ENCODE measurements around the gene AIDA.

The AIDA gene

GRCh38 chr1:222657899-222658298, 54.4 kb downstream of the AIDA start:
- Histone ChIP-seq H3K4me3 (ENCODE audit: low read depth, low read length) (no peak overlapping the region), H3K9ac (ENCODE audit: low read depth, low read length) (no peak overlapping the region), H3K36me3 (ENCODE audit: control insufficient read depth, insufficient read depth, low read length) (peaks cover 6% of the 10 kb centered on the region), H3K4me1 (ENCODE audit: control insufficient read depth, insufficient read depth, low read length) (no peaks in the 10 kb centered on the region), H3K9me3 (ENCODE audit: control insufficient read depth, insufficient read depth, low read length) (no peaks in the 10 kb centered on the region), H3K27me3 (ENCODE audit: control insufficient read depth, insufficient read depth, low read length) (no peaks in the 10 kb centered on the region)

- no peak overlapping the region for H3K9ac ChIP-seq (ENCODE audit: low read depth, low read length)
- no peaks in the 10 kb centered on the region for H3K4me1 ChIP-seq (ENCODE audit: control insufficient read depth, insufficient read depth, low read length)
- H3K27me3 ChIP-seq (ENCODE audit: control insufficient read depth, insufficient read depth, low read length): no peaks in the 10 kb centered on the region
- H3K9me3 ChIP-seq (ENCODE audit: control insufficient read depth, insufficient read depth, low read length): no peaks in the 10 kb centered on the region
- no peak overlapping the region for H3K4me3 ChIP-seq (ENCODE audit: low read depth, low read length)
- H3K36me3 ChIP-seq (ENCODE audit: control insufficient read depth, insufficient read depth, low read length): peaks cover 3% of the 10 kb centered on the region
Observed at GRCh38 chr1:222656391-222657155, 55.7 kb downstream of the AIDA start.

- H3K9ac ChIP-seq (ENCODE audit: low read depth, low read length): no peak overlapping the region
- H3K4me3 ChIP-seq (ENCODE audit: low read depth, low read length): no peak overlapping the region
- peaks cover 3% of the 10 kb centered on the region for H3K36me3 ChIP-seq (ENCODE audit: control insufficient read depth, insufficient read depth, low read length)
- no peaks in the 10 kb centered on the region for H3K4me1 ChIP-seq (ENCODE audit: control insufficient read depth, insufficient read depth, low read length)
- no peaks in the 10 kb centered on the region for H3K9me3 ChIP-seq (ENCODE audit: control insufficient read depth, insufficient read depth, low read length)
- H3K27me3 ChIP-seq (ENCODE audit: control insufficient read depth, insufficient read depth, low read length): no peaks in the 10 kb centered on the region
Observed at GRCh38 chr1:222654849-222655248, 57.4 kb downstream of the AIDA start.

DNA sequence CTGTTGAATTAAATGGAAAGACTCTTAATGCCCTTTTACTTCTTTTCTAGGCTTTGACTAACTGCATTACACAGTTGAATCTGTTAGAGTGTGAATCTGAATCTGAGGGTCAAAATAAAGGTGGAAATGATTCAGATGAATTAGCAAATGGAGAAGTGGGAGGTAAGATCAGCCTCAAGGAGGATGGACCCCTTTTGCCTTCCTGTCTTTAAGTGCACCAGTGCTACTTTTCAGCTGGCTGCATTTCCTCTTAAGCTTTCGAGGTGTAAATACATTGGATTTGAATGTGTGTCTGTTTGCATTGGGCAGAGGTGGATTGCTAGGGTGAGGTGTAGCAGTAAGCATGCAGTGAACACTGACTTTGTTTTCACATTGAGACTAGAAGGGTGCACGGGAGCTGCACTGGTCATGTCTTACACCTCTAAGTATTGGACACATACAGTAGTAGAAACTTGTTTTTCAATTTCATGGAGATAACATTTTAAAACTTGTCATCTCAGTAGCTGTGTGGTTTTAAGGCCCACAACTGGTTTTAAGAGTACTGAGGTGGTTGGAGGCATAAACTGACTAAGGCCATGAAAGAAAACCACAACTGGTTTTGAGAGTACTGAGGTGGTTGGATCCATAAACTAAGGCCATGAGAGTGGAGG, 59.0 kb downstream of the AIDA start:
- no peaks in the 10 kb centered on the region for H3K4me1 ChIP-seq (ENCODE audit: control insufficient read depth, insufficient read depth, low read length)
- no peak overlapping the region for H3K4me3 ChIP-seq (ENCODE audit: low read depth, low read length)
- peaks cover 3% of the 10 kb centered on the region for H3K36me3 ChIP-seq (ENCODE audit: control insufficient read depth, insufficient read depth, low read length)
- H3K9ac ChIP-seq (ENCODE audit: low read depth, low read length): no peak overlapping the region
- no peaks in the 10 kb centered on the region for H3K27me3 ChIP-seq (ENCODE audit: control insufficient read depth, insufficient read depth, low read length)
- H3K9me3 ChIP-seq (ENCODE audit: control insufficient read depth, insufficient read depth, low read length): no peaks in the 10 kb centered on the region

DNA sequence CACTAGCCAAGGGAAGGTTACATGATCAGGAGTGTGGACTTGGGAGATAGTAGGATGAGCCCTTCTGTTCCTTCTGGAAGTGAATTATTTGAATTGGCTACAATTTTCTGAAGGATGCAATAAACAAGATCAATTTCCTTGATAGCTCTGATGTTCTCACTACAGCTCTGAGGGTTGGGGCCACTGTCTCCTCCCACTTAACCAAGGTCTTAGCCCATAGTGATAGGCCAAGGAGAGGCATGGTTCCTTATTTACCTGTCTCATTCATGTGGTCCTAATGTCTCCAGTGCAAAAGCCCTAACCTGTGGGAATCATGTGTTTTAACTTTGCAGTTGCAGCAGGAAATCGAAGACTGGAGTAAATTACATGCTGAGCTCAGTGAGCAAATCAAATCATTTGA, 59.6 kb downstream of the AIDA start:
- Histone ChIP-seq H3K27me3 (ENCODE audit: control insufficient read depth, insufficient read depth, low read length) (no peaks in the 10 kb centered on the region), H3K9me3 (ENCODE audit: control insufficient read depth, insufficient read depth, low read length) (no peaks in the 10 kb centered on the region), H3K4me1 (ENCODE audit: control insufficient read depth, insufficient read depth, low read length) (no peaks in the 10 kb centered on the region), H3K9ac (ENCODE audit: low read depth, low read length) (no peak overlapping the region), H3K36me3 (ENCODE audit: control insufficient read depth, insufficient read depth, low read length) (peaks cover 3% of the 10 kb centered on the region), H3K4me3 (ENCODE audit: low read depth, low read length) (no peak overlapping the region)

DNA sequence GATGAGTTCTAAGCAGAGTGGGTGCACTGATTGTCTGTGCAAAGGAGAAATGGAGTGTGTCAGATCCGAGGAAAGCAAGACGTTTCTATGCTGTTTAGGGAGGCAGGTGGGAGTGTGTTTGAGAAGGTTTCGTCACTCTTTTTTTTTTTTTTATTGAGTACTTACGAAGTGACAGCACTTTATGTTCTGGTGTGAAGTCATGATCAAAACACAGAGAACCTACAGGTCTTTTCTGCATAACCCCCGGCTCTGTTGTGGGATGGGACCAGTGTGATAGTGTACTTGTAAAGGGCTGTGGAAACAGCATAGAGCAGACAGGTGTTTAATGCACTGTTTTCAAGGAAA, 67.7 kb downstream of the AIDA start:
- no peaks in the 10 kb centered on the region for H3K36me3 ChIP-seq (ENCODE audit: control insufficient read depth, insufficient read depth, low read length)
- H3K4me1 ChIP-seq (ENCODE audit: control insufficient read depth, insufficient read depth, low read length): no peaks in the 10 kb centered on the region
- peak overlapping the region; percentile 76 for H3K9ac ChIP-seq (ENCODE audit: low read depth, low read length)
- H3K27me3 ChIP-seq (ENCODE audit: control insufficient read depth, insufficient read depth, low read length): no peaks in the 10 kb centered on the region
- H3K9me3 ChIP-seq (ENCODE audit: control insufficient read depth, insufficient read depth, low read length): no peaks in the 10 kb centered on the region
- H3K4me3 ChIP-seq (ENCODE audit: low read depth, low read length): peak overlapping the region; percentile 96

GRCh38 chr1:222643938-222644635, 68.2 kb downstream of the AIDA start:
- no peaks in the 10 kb centered on the region for H3K36me3 ChIP-seq (ENCODE audit: control insufficient read depth, insufficient read depth, low read length)
- no peaks in the 10 kb centered on the region for H3K27me3 ChIP-seq (ENCODE audit: control insufficient read depth, insufficient read depth, low read length)
- peak overlapping the region; percentile 96 for H3K4me3 ChIP-seq (ENCODE audit: low read depth, low read length)
- H3K4me1 ChIP-seq (ENCODE audit: control insufficient read depth, insufficient read depth, low read length): no peaks in the 10 kb centered on the region
- peak overlapping the region; percentile 84 for H3K9ac ChIP-seq (ENCODE audit: low read depth, low read length)
- H3K9me3 ChIP-seq (ENCODE audit: control insufficient read depth, insufficient read depth, low read length): no peaks in the 10 kb centered on the region

GRCh38 chr1:222643606-222643937, 68.7 kb downstream of the AIDA start:
- H3K4me3 ChIP-seq (ENCODE audit: low read depth, low read length): peak overlapping the region; percentile 96
- H3K27me3 ChIP-seq (ENCODE audit: control insufficient read depth, insufficient read depth, low read length): no peaks in the 10 kb centered on the region
- no peaks in the 10 kb centered on the region for H3K9me3 ChIP-seq (ENCODE audit: control insufficient read depth, insufficient read depth, low read length)
- H3K4me1 ChIP-seq (ENCODE audit: control insufficient read depth, insufficient read depth, low read length): no peaks in the 10 kb centered on the region
- H3K36me3 ChIP-seq (ENCODE audit: control insufficient read depth, insufficient read depth, low read length): no peaks in the 10 kb centered on the region
- peak overlapping the region; percentile 84 for H3K9ac ChIP-seq (ENCODE audit: low read depth, low read length)

- Histone ChIP-seq H3K27me3 (ENCODE audit: control insufficient read depth, insufficient read depth, low read length) (no peaks in the 10 kb centered on the region), H3K9ac (ENCODE audit: low read depth, low read length) (no peak overlapping the region), H3K4me1 (ENCODE audit: control insufficient read depth, insufficient read depth, low read length) (no peaks in the 10 kb centered on the region), H3K36me3 (ENCODE audit: control insufficient read depth, insufficient read depth, low read length) (no peaks in the 10 kb centered on the region), H3K9me3 (ENCODE audit: control insufficient read depth, insufficient read depth, low read length) (no peaks in the 10 kb centered on the region), H3K4me3 (ENCODE audit: low read depth, low read length) (no peak overlapping the region)
Observed at GRCh38 chr1:222642468-222642867, 69.8 kb downstream of the AIDA start.

DNA sequence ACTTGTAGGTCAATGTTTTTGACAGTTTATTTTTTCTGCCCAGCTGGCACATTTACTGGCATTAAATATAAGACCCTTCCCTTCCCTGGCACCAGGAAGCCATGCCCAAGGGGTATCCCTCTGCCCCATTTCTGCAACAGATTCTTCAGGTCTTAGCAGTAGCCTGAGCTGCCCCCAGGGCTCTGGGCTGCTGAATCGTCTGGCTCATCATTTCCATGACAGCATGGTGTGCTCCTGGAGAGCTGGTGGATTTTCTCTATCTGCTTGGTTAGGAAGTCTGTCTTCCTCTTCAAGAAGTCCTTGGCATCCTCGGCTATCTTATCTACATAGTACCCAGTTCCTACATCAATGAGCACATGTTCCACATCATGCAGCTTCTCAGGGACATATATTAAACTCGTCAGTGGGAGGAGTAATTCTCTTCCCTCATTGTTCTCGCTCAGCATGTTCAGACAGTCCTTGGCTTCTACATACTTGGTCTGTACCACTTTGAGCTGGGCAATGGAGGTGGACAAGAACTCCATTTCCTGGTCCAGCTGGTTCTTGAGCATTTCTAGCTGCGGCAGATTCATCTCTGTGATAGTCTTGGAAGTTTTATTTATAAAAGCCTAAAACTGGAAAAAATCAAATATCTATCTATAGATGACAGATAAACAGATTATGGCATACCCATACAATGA, 70.9 kb downstream of the AIDA start:
- Histone ChIP-seq H3K36me3 (ENCODE audit: control insufficient read depth, insufficient read depth, low read length) (no peaks in the 10 kb centered on the region), H3K9me3 (ENCODE audit: control insufficient read depth, insufficient read depth, low read length) (no peaks in the 10 kb centered on the region), H3K4me3 (ENCODE audit: low read depth, low read length) (no peak overlapping the region), H3K9ac (ENCODE audit: low read depth, low read length) (no peak overlapping the region), H3K27me3 (ENCODE audit: control insufficient read depth, insufficient read depth, low read length) (no peaks in the 10 kb centered on the region), H3K4me1 (ENCODE audit: control insufficient read depth, insufficient read depth, low read length) (no peaks in the 10 kb centered on the region)

DNA sequence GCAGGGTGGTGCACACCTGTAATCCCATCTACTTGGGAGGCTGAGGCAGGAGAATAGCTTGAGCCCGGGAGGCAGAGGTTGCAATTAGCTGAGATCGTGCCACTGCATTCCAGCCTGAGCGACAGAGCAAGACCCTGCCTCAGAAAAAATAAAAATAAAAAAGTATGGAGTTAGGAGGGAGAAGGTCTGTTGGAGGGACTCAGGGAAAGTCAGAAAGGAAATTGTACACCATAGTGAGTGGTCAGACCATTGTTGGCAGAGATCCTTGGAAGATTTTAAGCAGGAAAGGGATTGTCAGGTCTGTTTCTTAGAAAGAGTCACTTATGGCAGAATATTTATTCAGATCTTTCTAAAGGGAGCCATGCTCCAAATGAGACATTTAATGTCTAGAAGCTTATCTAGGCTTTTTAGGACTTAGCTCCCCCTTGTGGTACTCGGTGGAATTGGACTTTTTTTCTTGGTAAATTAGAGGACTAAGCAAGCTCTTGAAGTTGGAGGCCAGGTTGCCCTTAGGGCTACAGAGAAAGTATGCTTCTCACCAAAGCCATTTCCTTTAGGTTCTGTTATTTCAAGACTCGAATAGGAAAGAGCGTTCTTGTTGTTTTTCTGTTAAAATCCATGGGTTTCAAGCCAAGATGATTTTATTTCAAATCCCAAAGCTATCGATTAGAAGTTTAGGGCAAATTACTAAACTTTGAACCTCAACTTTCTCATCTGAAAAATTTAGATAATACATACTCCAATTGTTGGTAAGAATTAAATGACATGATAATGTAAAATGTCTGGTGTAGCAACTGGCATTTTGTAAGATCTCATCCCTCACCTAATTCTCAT, 77.9 kb downstream of the AIDA start:
- Histone ChIP-seq H3K36me3 (ENCODE audit: control insufficient read depth, insufficient read depth, low read length) (peaks cover 12% of the 10 kb centered on the region), H3K9me3 (ENCODE audit: control insufficient read depth, insufficient read depth, low read length) (no peaks in the 10 kb centered on the region), H3K27me3 (ENCODE audit: control insufficient read depth, insufficient read depth, low read length) (no peaks in the 10 kb centered on the region), H3K4me3 (ENCODE audit: low read depth, low read length) (no peak overlapping the region), H3K9ac (ENCODE audit: low read depth, low read length) (no peak overlapping the region), H3K4me1 (ENCODE audit: control insufficient read depth, insufficient read depth, low read length) (no peaks in the 10 kb centered on the region)

Data from iPS-15b (cell line).